Measurements from ENCODE around the gene HNRNPU. TPM values are rescaled to one million over a fixed set of nuclear protein-coding genes. Genes with fewer than 3 reads are reported as not detected.

Gene HNRNPU
- total and polyA plus RNA-seq, 2 donors from 2014 or later: 153 to 329 TPM

DNA sequence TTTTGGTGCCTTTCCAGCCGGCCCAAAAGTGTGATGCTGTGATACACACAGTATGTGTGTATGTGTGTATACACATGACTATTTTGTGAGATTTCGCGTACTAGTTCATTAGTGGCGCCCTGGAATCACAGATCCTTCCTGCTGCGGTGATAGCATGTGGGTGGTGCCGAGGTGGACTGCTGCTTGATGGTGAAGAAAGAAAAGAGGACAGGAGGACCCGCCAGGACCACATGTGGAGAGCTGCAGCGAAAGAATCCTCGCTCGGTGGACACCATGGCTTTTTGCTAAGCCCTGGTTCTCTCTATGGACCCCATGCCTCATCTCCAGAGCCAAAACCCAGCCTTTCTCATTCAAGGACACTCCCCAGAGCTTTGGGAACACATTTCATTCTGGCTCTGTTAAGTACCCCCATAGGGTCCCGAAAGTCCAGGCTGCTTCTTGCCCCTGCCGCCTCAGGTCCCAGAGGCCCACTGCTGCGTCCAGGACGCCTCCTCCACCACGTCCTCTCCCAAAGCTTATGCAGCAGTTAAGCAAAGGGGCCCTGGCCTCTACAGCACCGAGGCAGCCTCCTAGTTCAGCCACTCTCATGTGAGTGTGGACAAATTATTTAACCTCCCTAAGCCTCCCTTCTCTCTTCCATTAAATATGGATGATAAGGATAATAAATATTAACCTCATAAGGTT is 61.6 kb downstream of the HNRNPU start:
- TF ChIP-seq CTCF (IDR thresholded peaks at IDR 0.05; ENCODE audit: borderline replicate concordance, extremely low read depth, insufficient read depth): no peak
- Histone ChIP-seq H3K27me3 (ENCODE audit: control insufficient read depth, insufficient read depth, low read length) (no peaks in the 10 kb centered on the region), H3K27ac (ENCODE audit: low read depth in 2 of 2, low read length in 2 of 2) (no peak overlapping the region), H3K9ac (ENCODE audit: low read length in 3 of 3) (no peak overlapping the region), H3K36me3 (ENCODE audit: control insufficient read depth in 2 of 3, insufficient read depth in 3 of 3, low read length in 3 of 3) (no peaks in the 10 kb centered on the region), H3K4me3 (ENCODE audit: low read length in 3 of 3) (no peak overlapping the region), H3K9me3 (ENCODE audit: control insufficient read depth in 2 of 3, insufficient read depth in 1 of 3, low read length in 3 of 3) (no peaks in the 10 kb centered on the region), H3K4me1 (ENCODE audit: control insufficient read depth in 2 of 3, insufficient read depth in 2 of 3, low read depth in 1 of 3, low read length in 3 of 3) (no peaks in the 10 kb centered on the region)
- FAIRE-seq (no peak), DNase-seq (no peak)
- intact Hi-C loops (cut with DNase I): loop anchor here (10.0 kb wide), 1 partner anchor 232 kb away; no protein-coding TSS in a partner anchor

DNA sequence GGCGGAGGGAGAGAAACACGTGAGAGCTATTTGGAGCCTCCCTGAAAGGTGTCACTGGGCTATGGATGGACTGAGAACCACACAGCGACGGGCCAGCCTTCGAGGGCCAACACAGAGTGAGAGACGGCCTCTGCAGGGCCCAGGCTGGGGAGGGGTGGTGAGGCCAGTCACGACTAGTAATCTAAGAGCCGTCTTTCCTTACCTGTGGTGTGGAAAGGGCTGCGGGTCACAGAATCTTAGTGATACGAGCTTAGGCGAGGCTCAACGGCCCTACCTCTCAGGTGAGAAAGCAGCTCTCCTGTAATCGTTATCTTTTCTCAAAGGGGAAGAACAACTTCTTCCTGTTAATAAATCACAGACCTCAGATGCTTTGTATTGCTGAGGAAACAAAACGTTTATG is 62.3 kb downstream of the HNRNPU start:
- H3K36me3 ChIP-seq (ENCODE audit: control insufficient read depth in 2 of 3, insufficient read depth in 3 of 3, low read length in 3 of 3): no peaks in the 10 kb centered on the region
- intact Hi-C loops (cut with DNase I): loop anchor here (10.0 kb wide), 1 partner anchor 233 kb away; no protein-coding TSS in a partner anchor
- H3K27me3 ChIP-seq (ENCODE audit: control insufficient read depth, insufficient read depth, low read length): no peaks in the 10 kb centered on the region
- H3K4me3 ChIP-seq (ENCODE audit: low read length in 3 of 3): no peak overlapping the region
- H3K9me3 ChIP-seq (ENCODE audit: control insufficient read depth in 2 of 3, insufficient read depth in 1 of 3, low read length in 3 of 3): no peaks in the 10 kb centered on the region
- DNase-seq: no peak
- no peak for FAIRE-seq
- no peaks in the 10 kb centered on the region for H3K4me1 ChIP-seq (ENCODE audit: control insufficient read depth in 2 of 3, insufficient read depth in 2 of 3, low read depth in 1 of 3, low read length in 3 of 3)
- TF ChIP-seq CTCF (IDR thresholded peaks at IDR 0.05; ENCODE audit: borderline replicate concordance, extremely low read depth, insufficient read depth): no peak
- no peak overlapping the region for H3K9ac ChIP-seq (ENCODE audit: low read length in 3 of 3)
- H3K27ac ChIP-seq (ENCODE audit: low read depth in 2 of 2, low read length in 2 of 2): no peak overlapping the region

- intact Hi-C loops (cut with DNase I): loop anchor here (10.0 kb wide), 1 partner anchor 234 kb away; no protein-coding TSS in a partner anchor
- no peak for DNase-seq
Observed at GRCh38 chr1:244801246-244801645, 63.1 kb downstream of the HNRNPU start.

More at GRCh38 chr1:244801246-244801645, 63.1 kb downstream of the HNRNPU start:
- Histone ChIP-seq H3K36me3 (ENCODE audit: control insufficient read depth in 2 of 3, insufficient read depth in 3 of 3, low read length in 3 of 3) (no peaks in the 10 kb centered on the region), H3K4me3 (ENCODE audit: low read length in 3 of 3) (no peak overlapping the region), H3K9ac (ENCODE audit: low read length in 3 of 3) (no peak overlapping the region), H3K27ac (ENCODE audit: low read depth in 2 of 2, low read length in 2 of 2) (no peak overlapping the region), H3K27me3 (ENCODE audit: control insufficient read depth, insufficient read depth, low read length) (no peaks in the 10 kb centered on the region), H3K9me3 (ENCODE audit: control insufficient read depth in 2 of 3, insufficient read depth in 1 of 3, low read length in 3 of 3) (no peaks in the 10 kb centered on the region), H3K4me1 (ENCODE audit: control insufficient read depth in 2 of 3, insufficient read depth in 2 of 3, low read depth in 1 of 3, low read length in 3 of 3) (peaks cover 0 to 2% (median 0%) of the 10 kb centered on the region in 3 donors)
- TF ChIP-seq CTCF (IDR thresholded peaks at IDR 0.05; ENCODE audit: borderline replicate concordance, extremely low read depth, insufficient read depth): peak; percentile 46
- FAIRE-seq: no peak
